SH-SY5Y (cell line): ENCODE measurements around the gene ATP1A1.

Experiments used
- GATA2 ChIP-seq: IDR thresholded peaks from 2 replicates; pipeline ENCODE4 v1.6.1; 2011; ENCODE audit warnings: mild to moderate bottlenecking, low read depth, low read length
- GATA3 ChIP-seq: IDR thresholded peaks from 2 replicates; pipeline ENCODE4 v1.6.1; 2011; ENCODE audit warnings: low read depth, mild to moderate bottlenecking, low read length, moderate library complexity

DNA sequence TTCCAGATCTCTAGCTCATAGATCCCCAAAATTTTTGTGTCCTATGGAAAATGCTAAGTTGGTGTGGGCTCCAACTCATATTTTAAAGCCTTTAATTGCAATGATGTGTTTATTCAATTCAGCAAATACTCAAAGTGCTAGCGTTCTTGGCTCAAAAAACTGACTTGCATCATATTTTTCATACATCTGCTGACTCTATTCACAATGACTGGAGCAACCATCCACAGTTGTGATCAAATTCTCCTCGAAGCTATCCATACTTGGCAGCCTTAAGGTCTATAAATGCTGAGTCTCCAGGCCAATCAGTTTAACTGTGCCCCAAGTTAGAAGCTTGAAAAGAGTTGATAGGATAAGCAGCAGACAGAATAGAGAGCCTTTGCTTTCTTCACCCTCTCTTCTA lies 2.9 kb upstream of the ATP1A1 start:
- TF ChIP-seq GATA3 (no peak), GATA2 (no peak)
